Astrocyte (in vitro differentiated cells and primary cell): ENCODE results near the gene SLC1A1. TPM values are rescaled to one million over a fixed set of nuclear protein-coding genes. Genes with fewer than 3 reads are reported as not detected.

Experiments
- DNase-seq: peaks from one replicate; pipeline ENCODE4 v3.0.0-alpha.2; 2010; ENCODE audit warnings: low read depth
- FAIRE-seq: peaks from 2 replicates; lab custom pipeline; 2011; peaks lifted over from hg19 to GRCh38; lab: Jason Lieb, UNC
- H2AFZ ChIP-seq: 2 replicates; pipeline ENCODE4 v1.6.0; 2012; ENCODE audit warnings: low read depth, low read length, inconsistent platforms
- H3K27ac ChIP-seq: 2 replicates; pipeline ENCODE4 v1.5.1; 2011; ENCODE audit warnings: low read depth, low read length, inconsistent platforms
- H3K27me3 ChIP-seq: 2 replicates; pipeline ENCODE4 v1.6.0; 2011; ENCODE audit warnings: low read length, inconsistent platforms; ENCODE audit not compliant: insufficient read depth
- H3K36me3 ChIP-seq: 2 replicates; pipeline ENCODE4 v1.5.1; 2011; ENCODE audit warnings: low read length, inconsistent platforms; ENCODE audit not compliant: insufficient read depth
- H3K4me1 ChIP-seq: 2 replicates; pipeline ENCODE4 v1.5.1; 2011; ENCODE audit warnings: low read length, inconsistent platforms; ENCODE audit not compliant: insufficient read depth
- H3K4me2 ChIP-seq: 2 replicates; pipeline ENCODE4 v1.6.0; 2012; ENCODE audit warnings: low read length, inconsistent platforms
- H3K4me3 ChIP-seq: 2 replicates; pipeline ENCODE4 v1.5.1; 2011; ENCODE audit warnings: low read depth, mild to moderate bottlenecking, low read length, inconsistent platforms; ENCODE audit not compliant: insufficient read depth
- H3K79me2 ChIP-seq: 2 replicates; pipeline ENCODE4 v1.6.0; 2012; ENCODE audit warnings: mild to moderate bottlenecking, low read length, inconsistent platforms; ENCODE audit not compliant: insufficient read depth
- H3K9ac ChIP-seq: 2 replicates; pipeline ENCODE4 v1.6.0; 2012; ENCODE audit warnings: mild to moderate bottlenecking, low read length, inconsistent platforms
- H3K9me3 ChIP-seq: 2 replicates; pipeline ENCODE4 v1.5.1; 2012; ENCODE audit warnings: low read depth, mild to moderate bottlenecking, low read length, inconsistent platforms; ENCODE audit not compliant: insufficient read depth
- H4K20me1 ChIP-seq: 2 replicates; pipeline ENCODE4 v1.6.0; 2012; ENCODE audit warnings: low read length, inconsistent platforms; ENCODE audit not compliant: insufficient read depth
- H3K27ac Mint-ChIP-seq: one replicate; pipeline ENCODE4 v1.8.0; 2021; ENCODE audit warnings: mild to moderate bottlenecking, mixed read lengths; ENCODE audit not compliant: unreplicated experiment
- H3K27me3 Mint-ChIP-seq: one replicate; pipeline ENCODE4 v1.8.0; 2021; ENCODE audit warnings: low read depth, mixed read lengths; ENCODE audit not compliant: unreplicated experiment
- H3K36me3 Mint-ChIP-seq: one replicate; pipeline ENCODE4 v1.8.0; 2021; ENCODE audit warnings: low read depth, mixed read lengths; ENCODE audit not compliant: unreplicated experiment
- H3K4me1 Mint-ChIP-seq: one replicate; pipeline ENCODE4 v1.8.0; 2021; ENCODE audit warnings: low read depth, mixed read lengths; ENCODE audit not compliant: unreplicated experiment
- H3K4me3 Mint-ChIP-seq: one replicate; pipeline ENCODE4 v1.8.0; 2021; ENCODE audit warnings: mild to moderate bottlenecking, moderate library complexity, mixed read lengths; ENCODE audit not compliant: unreplicated experiment
- H3K9me3 Mint-ChIP-seq: one replicate; pipeline ENCODE4 v1.8.0; 2021; ENCODE audit warnings: mild to moderate bottlenecking, mixed read lengths; ENCODE audit not compliant: unreplicated experiment
- EZH2 ChIP-seq: IDR thresholded peaks from 2 replicates; pipeline ENCODE4 v1.6.1; 2012; ENCODE audit warnings: mild to moderate bottlenecking, low read length, inconsistent platforms; ENCODE audit not compliant: insufficient read depth
- total RNA-seq: library from RNA; stranded (reverse); gene quantifications from 2 replicates; pipeline ENCODE4 v1.2.1, GENCODE V29; 2021
- TF ChIP-seq, protein P1 (sequence below): IDR thresholded peaks from 2 replicates; pipeline ENCODE4 v1.5.1; 2011; ENCODE audit warnings: low read depth, mild to moderate bottlenecking, inconsistent platforms, low read length, moderate library complexity; ENCODE audit not compliant: insufficient read depth

SLC1A1 gene
- total RNA-seq, 1 donor from 2014 or later = 6.7 TPM

GRCh38 chr9:4584636-4585035 is 94.4 kb downstream of the SLC1A1 start:
- DNase-seq (no peak), FAIRE-seq (no peak)
- H3K4me1 Mint-ChIP-seq = peaks cover 3% of the 10 kb centered on the region
- peaks cover 4% of the 10 kb centered on the region for H3K27me3 ChIP-seq
- H3K27me3 Mint-ChIP-seq = no peaks in the 10 kb centered on the region
- TF ChIP-seq, protein P1, sequence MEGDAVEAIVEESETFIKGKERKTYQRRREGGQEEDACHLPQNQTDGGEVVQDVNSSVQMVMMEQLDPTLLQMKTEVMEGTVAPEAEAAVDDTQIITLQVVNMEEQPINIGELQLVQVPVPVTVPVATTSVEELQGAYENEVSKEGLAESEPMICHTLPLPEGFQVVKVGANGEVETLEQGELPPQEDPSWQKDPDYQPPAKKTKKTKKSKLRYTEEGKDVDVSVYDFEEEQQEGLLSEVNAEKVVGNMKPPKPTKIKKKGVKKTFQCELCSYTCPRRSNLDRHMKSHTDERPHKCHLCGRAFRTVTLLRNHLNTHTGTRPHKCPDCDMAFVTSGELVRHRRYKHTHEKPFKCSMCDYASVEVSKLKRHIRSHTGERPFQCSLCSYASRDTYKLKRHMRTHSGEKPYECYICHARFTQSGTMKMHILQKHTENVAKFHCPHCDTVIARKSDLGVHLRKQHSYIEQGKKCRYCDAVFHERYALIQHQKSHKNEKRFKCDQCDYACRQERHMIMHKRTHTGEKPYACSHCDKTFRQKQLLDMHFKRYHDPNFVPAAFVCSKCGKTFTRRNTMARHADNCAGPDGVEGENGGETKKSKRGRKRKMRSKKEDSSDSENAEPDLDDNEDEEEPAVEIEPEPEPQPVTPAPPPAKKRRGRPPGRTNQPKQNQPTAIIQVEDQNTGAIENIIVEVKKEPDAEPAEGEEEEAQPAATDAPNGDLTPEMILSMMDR = no peak
- TF ChIP-seq EZH2 = no peak
- H3K4me3 Mint-ChIP-seq = no peak overlapping the region
- H3K4me2 ChIP-seq = no peak overlapping the region
- H3K9me3 ChIP-seq = no peaks in the 10 kb centered on the region
- H3K4me3 ChIP-seq = no peak overlapping the region
- H3K27ac Mint-ChIP-seq = no peak overlapping the region
- no peak overlapping the region for H3K27ac ChIP-seq
- no peaks in the 10 kb centered on the region for H3K36me3 ChIP-seq
- H3K36me3 Mint-ChIP-seq = peaks cover 15% of the 10 kb centered on the region
- no peak overlapping the region for H3K9ac ChIP-seq
- no peaks in the 10 kb centered on the region for H3K79me2 ChIP-seq
- no peak overlapping the region for H2AFZ ChIP-seq
- peaks cover 1% of the 10 kb centered on the region for H3K9me3 Mint-ChIP-seq
- H4K20me1 ChIP-seq = no peaks in the 10 kb centered on the region
- H3K4me1 ChIP-seq = no peaks in the 10 kb centered on the region

DNA sequence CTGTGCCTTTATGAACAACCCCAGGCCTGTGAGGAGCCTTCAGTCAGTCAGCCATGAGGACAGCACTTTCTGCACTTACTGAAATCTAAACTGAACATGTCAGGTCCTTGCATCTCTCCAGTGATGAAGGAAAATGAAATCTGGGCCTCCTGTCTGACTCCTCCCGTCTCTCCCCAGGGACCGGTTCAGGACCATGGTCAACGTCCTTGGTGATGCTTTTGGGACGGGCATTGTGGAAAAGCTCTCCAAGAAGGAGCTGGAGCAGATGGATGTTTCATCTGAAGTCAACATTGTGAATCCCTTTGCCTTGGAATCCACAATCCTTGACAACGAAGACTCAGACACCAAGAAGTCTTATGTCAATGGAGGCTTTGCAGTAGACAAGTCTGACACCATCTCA is 94.9 kb downstream of the SLC1A1 start:
- no peak for FAIRE-seq
- H3K9me3 Mint-ChIP-seq = peaks cover 1% of the 10 kb centered on the region
- no peak overlapping the region for H3K27ac ChIP-seq

DNA sequence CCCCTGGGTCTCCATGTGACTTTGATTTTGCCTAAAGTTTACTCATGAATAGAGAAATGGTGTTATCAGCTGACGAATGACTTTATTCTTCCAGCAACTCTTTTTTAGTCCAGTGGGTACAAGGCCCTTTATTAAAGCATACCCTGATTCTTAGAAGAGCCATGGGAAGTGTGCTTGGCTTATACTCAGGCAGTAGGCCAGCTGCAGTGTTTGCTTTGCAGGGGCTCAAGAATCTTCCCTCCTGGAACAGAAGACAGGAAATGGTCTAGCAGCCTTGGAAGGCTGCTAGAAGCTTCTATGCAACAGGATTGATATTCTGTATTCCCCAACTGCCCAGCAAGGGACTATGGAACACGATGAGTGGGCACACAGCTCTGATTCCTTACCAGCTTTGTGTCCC is 98.5 kb downstream of the SLC1A1 start:
- H3K27ac Mint-ChIP-seq = no peak overlapping the region
- H3K27me3 Mint-ChIP-seq = no peaks in the 10 kb centered on the region
- FAIRE-seq = no peak

More for the DNA sequence above, 94.9 kb downstream of the SLC1A1 start:
- Histone ChIP-seq H3K79me2 (no peaks in the 10 kb centered on the region), H3K4me1 (no peaks in the 10 kb centered on the region), H3K4me2 (no peak overlapping the region), H3K36me3 (no peaks in the 10 kb centered on the region), H2AFZ (no peak overlapping the region), H3K9ac (no peak overlapping the region), H4K20me1 (no peaks in the 10 kb centered on the region), H3K4me3 (no peak overlapping the region), H3K27me3 (peaks cover 4% of the 10 kb centered on the region), H3K9me3 (no peaks in the 10 kb centered on the region)
- Mint-ChIP-seq H3K27me3 (no peaks in the 10 kb centered on the region), H3K4me3 (no peak overlapping the region), H3K27ac (no peak overlapping the region), H3K4me1 (peaks cover 4% of the 10 kb centered on the region), H3K36me3 (peaks cover 15% of the 10 kb centered on the region)
- TF ChIP-seq, protein P1 = no peak
- TF ChIP-seq EZH2 = no peak
- DNase-seq = no peak

More for the DNA sequence above, 98.5 kb downstream of the SLC1A1 start:
- Histone ChIP-seq H3K79me2 (no peaks in the 10 kb centered on the region), H3K4me1 (peaks cover 5% of the 10 kb centered on the region), H2AFZ (no peak overlapping the region), H3K36me3 (no peaks in the 10 kb centered on the region), H3K27ac (no peak overlapping the region), H3K4me2 (no peak overlapping the region), H4K20me1 (no peaks in the 10 kb centered on the region), H3K27me3 (peaks cover 4% of the 10 kb centered on the region), H3K9ac (no peak overlapping the region), H3K4me3 (no peak overlapping the region), H3K9me3 (no peaks in the 10 kb centered on the region)
- DNase-seq = no peak
- Mint-ChIP-seq H3K9me3 (peaks cover 1% of the 10 kb centered on the region), H3K4me3 (no peak overlapping the region), H3K36me3 (peaks cover 8% of the 10 kb centered on the region), H3K4me1 (peaks cover 26% of the 10 kb centered on the region)
- TF ChIP-seq, protein P1 = no peak
- TF ChIP-seq EZH2 = no peak
